BE2C (cell line): ENCODE results near the gene PARVA.

Experiments used
- DNase-seq: peaks from one replicate; pipeline ENCODE4 v3.0.0-alpha.2; 2020
- H3K27me3 ChIP-seq: fragments of 250-450 bp; sonication (Bioruptor Pico); 2 replicates; pipeline ENCODE4 v1.5.1; 2020; ENCODE audit warnings: mild to moderate bottlenecking
- H3K36me3 ChIP-seq: fragments of 250-450 bp; sonication (Bioruptor Pico); 2 replicates; pipeline ENCODE4 v1.5.1; 2020; ENCODE audit warnings: mild to moderate bottlenecking
- H3K4me1 ChIP-seq: fragments of 250-450 bp; sonication (Bioruptor Pico); 2 replicates; pipeline ENCODE4 v1.5.1; 2020
- H3K4me3 ChIP-seq: 2 replicates; pipeline ENCODE4 v1.5.1; 2011; ENCODE audit warnings: low read depth, low read length
- H3K9me3 ChIP-seq: fragments of 250-450 bp; sonication (Bioruptor Pico); 2 replicates; pipeline ENCODE4 v1.5.1; 2020
- CTCF ChIP-seq: IDR thresholded peaks from 2 replicates; pipeline ENCODE4 v1.5.1; 2012; ENCODE audit warnings: mild to moderate bottlenecking, low read depth, low read length

PARVA gene

GRCh38 chr11:12375720-12376119 lies 1.7 kb upstream of the PARVA start:
- no peak overlapping the region for H3K4me3 ChIP-seq
- H3K9me3 ChIP-seq, result no peaks in the 10 kb centered on the region
- H3K27me3 ChIP-seq, result no peaks in the 10 kb centered on the region
- no peak for DNase-seq
- H3K36me3 ChIP-seq, result no peaks in the 10 kb centered on the region
- TF ChIP-seq CTCF, result no peak
- no peaks in the 10 kb centered on the region for H3K4me1 ChIP-seq

- TF ChIP-seq CTCF, result no peak
- H3K27me3 ChIP-seq, result no peaks in the 10 kb centered on the region
- no peak overlapping the region for H3K4me3 ChIP-seq
- H3K4me1 ChIP-seq, result no peaks in the 10 kb centered on the region
- no peak for DNase-seq
- H3K36me3 ChIP-seq, result no peaks in the 10 kb centered on the region
- no peaks in the 10 kb centered on the region for H3K9me3 ChIP-seq
These were observed 901 bp upstream of the PARVA start for GRCh38 chr11:12376259-12377081.

- peak; percentile 46 for DNase-seq
- H3K4me3 ChIP-seq, result peak overlapping the region; percentile 44
These were observed 638 bp downstream of the PARVA start for GRCh38 chr11:12377824-12378593.

GRCh38 chr11:12380565-12381325 lies 3.4 kb downstream of the PARVA start:
- no peak for TF ChIP-seq CTCF
- DNase-seq, result no peak

More at GRCh38 chr11:12377824-12378593, 638 bp downstream of the PARVA start:
- Histone ChIP-seq H3K4me1 (no peaks in the 10 kb centered on the region), H3K27me3 (no peaks in the 10 kb centered on the region), H3K36me3 (no peaks in the 10 kb centered on the region), H3K9me3 (no peaks in the 10 kb centered on the region)
- no peak for TF ChIP-seq CTCF

GRCh38 chr11:12381875-12382274 lies 4.5 kb downstream of the PARVA start:
- Histone ChIP-seq H3K4me1 (peaks cover 11% of the 10 kb centered on the region), H3K9me3 (no peaks in the 10 kb centered on the region), H3K27me3 (no peaks in the 10 kb centered on the region), H3K4me3 (no peak overlapping the region), H3K36me3 (no peaks in the 10 kb centered on the region)
- no peak for DNase-seq
- no peak for TF ChIP-seq CTCF

More at GRCh38 chr11:12380565-12381325, 3.4 kb downstream of the PARVA start:
- Histone ChIP-seq H3K9me3 (no peaks in the 10 kb centered on the region), H3K4me1 (no peaks in the 10 kb centered on the region; the same call in 1 of the 2 replicates), H3K36me3 (no peaks in the 10 kb centered on the region), H3K27me3 (no peaks in the 10 kb centered on the region), H3K4me3 (no peak overlapping the region)
